ENCODE measurements around the gene GRIA2. TPM values are rescaled to one million over a fixed set of nuclear protein-coding genes. Genes with fewer than 3 reads are reported as not detected.

The GRIA2 gene
- total and polyA plus RNA-seq, 2 donors (not counting 3 experiments of a cell fraction or from before 2014, with no cell fraction given) = not detected

DNA sequence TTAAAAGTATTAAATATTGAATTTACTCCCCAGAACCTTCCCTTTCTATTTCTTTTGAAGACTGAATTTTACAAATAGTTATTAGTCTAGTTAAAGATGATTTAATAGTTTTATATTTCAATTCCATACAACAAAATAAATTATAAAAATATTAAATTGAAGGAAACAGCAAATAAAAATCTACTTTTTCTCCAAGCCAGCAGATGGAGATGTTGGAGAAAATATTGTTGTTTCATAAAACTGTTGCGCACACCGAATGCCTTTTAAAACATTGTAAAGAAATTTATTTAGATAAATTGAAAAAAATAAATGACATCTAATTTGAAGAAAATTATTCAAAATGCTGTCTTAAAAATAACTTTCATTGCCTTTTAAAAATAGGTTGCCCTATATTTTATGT, 5.5 kb downstream of the GRIA2 start:
- dilution Hi-C loops (cut with MboI; ENCODE audit: extremely low pct_ligation_motif_present, low sequenced_read_pairs) = no loop called here

More for the DNA sequence above, 5.5 kb downstream of the GRIA2 start:
- Histone ChIP-seq H3K27me3 (ENCODE audit: control insufficient read depth in 2 of 2, insufficient read depth in 2 of 2, low read length in 2 of 2) (peaks cover 15 to 22% of the 10 kb centered on the region in 2 experiments), H3K9me1 (replicated peaks; ENCODE audit: control insufficient read depth, extremely low read depth, insufficient read depth, low read length) (no peaks in the 10 kb centered on the region), H3K9ac (replicated peaks; ENCODE audit: extremely low read depth, insufficient read depth, low read length) (no peak overlapping the region), H4K20me1 (replicated peaks; ENCODE audit: control insufficient read depth, extremely low read depth, insufficient read depth, low read length) (no peaks in the 10 kb centered on the region), H3K4me1 (ENCODE audit: control insufficient read depth, extremely low read depth, insufficient read depth, low read length) (peaks cover 7% of the 10 kb centered on the region), H3K79me2 (ENCODE audit: control insufficient read depth, insufficient read depth, low read length) (no peaks in the 10 kb centered on the region), H3K27ac (ENCODE audit: insufficient read depth, low read depth, low read length) (no peak overlapping the region), H2AFZ (ENCODE audit: low read depth, low read length) (no peak overlapping the region), H3K36me3 (ENCODE audit: control insufficient read depth in 2 of 2, extremely low read depth in 1 of 2, insufficient read depth in 2 of 2, low read length in 2 of 2) (no peaks in the 10 kb centered on the region), H3K4me2 (ENCODE audit: insufficient read depth, low read length) (no peak overlapping the region), H3K9me3 (replicated peaks; ENCODE audit: control insufficient read depth, insufficient read depth, low read length) (no peaks in the 10 kb centered on the region), H3K4me3 (replicated peaks in 1 of 3; ENCODE audit: insufficient read depth in 1 of 3, low read depth in 1 of 3, low read length in 3 of 3) (no peak overlapping the region)
- POLR2A ChIA-PET = no interaction called here
- intact Hi-C loops (cut with micrococcal nuclease) = no loop called here
- DNase-seq (ENCODE audit: low read depth, low spot score) = no peak
- TF ChIP-seq JUN (IDR thresholded peaks at IDR 0.05; ENCODE audit: borderline replicate concordance, insufficient read depth, insufficient read length, low read depth) = no peak
- TF ChIP-seq, protein P1, sequence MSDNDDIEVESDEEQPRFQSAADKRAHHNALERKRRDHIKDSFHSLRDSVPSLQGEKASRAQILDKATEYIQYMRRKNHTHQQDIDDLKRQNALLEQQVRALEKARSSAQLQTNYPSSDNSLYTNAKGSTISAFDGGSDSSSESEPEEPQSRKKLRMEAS (IDR thresholded peaks at IDR 0.05; ENCODE audit: insufficient read depth, insufficient read length) = no peak
- TF ChIP-seq POLR2A (IDR thresholded peaks at IDR 0.05; ENCODE audit: low read depth, low read length) = no peak
- TF ChIP-seq EZH2 (IDR thresholded peaks at IDR 0.05; ENCODE audit: borderline replicate concordance, low read depth, low read length, severe bottlenecking) = no peak
- TF ChIP-seq FOS (IDR thresholded peaks at IDR 0.05; ENCODE audit: borderline replicate concordance, insufficient read depth, low read length) = no peak
- TF ChIP-seq MYC (IDR thresholded peaks at IDR 0.05; ENCODE audit: low read depth, low read length) = no peak
- no peak for TF ChIP-seq POLR2AphosphoS5 (IDR thresholded peaks at IDR 0.05; ENCODE audit: insufficient read depth, low read depth, low read length)
- TF ChIP-seq GATA2 (IDR thresholded peaks at IDR 0.05; ENCODE audit: insufficient read depth, insufficient read length, low read depth, low read length) = no peak
- TF ChIP-seq, protein P2, sequence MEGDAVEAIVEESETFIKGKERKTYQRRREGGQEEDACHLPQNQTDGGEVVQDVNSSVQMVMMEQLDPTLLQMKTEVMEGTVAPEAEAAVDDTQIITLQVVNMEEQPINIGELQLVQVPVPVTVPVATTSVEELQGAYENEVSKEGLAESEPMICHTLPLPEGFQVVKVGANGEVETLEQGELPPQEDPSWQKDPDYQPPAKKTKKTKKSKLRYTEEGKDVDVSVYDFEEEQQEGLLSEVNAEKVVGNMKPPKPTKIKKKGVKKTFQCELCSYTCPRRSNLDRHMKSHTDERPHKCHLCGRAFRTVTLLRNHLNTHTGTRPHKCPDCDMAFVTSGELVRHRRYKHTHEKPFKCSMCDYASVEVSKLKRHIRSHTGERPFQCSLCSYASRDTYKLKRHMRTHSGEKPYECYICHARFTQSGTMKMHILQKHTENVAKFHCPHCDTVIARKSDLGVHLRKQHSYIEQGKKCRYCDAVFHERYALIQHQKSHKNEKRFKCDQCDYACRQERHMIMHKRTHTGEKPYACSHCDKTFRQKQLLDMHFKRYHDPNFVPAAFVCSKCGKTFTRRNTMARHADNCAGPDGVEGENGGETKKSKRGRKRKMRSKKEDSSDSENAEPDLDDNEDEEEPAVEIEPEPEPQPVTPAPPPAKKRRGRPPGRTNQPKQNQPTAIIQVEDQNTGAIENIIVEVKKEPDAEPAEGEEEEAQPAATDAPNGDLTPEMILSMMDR (IDR thresholded peaks at IDR 0.05; ENCODE audit: extremely low read depth in 1 of 2, insufficient read depth in 1 of 2, low read depth in 1 of 2, low read length in 2 of 2) = no peak
- CTCF ChIA-PET = interaction anchor here (1.3 kb wide), 1 partner anchor 753 kb away, joined by 8 read pairs; no protein-coding TSS in a partner anchor
- no TSS peak for BruUV-seq (replicated peaks)
- FAIRE-seq = no peak
